Endothelial cell of umbilical vein (primary cell): ENCODE data around the gene LPAR3. TPM values are rescaled to one million over a fixed set of nuclear protein-coding genes. Genes with fewer than 3 reads are reported as not detected.

ENCODE experiments used
- BruUV-seq: library from RNA; stranded (reverse); fragments of 400-500 nt; replicated peaks from 2 replicates; lab custom pipeline; 2021; lab: Mats Ljungman, UMichigan
- CTCF ChIA-PET: fragments of 300-600, 350-600 bp; sonication (Branson Sonifier 250); formaldehyde crosslinking; loops from one replicate; lab custom pipeline; 2021; ENCODE audit warnings: antibody characterized with exemption, inconsistent platforms; lab: Charles Lee
- POLR2A ChIA-PET: fragments of 300-600, 350-600 bp; sonication (Branson Sonifier 250); formaldehyde crosslinking; loops from one replicate; lab custom pipeline; 2021; ENCODE audit warnings: antibody characterized with exemption, inconsistent platforms; lab: Charles Lee
- DNase-seq: peaks from one replicate; pipeline ENCODE4 v3.0.0-alpha.2; 2011; ENCODE audit warnings: low read depth, low spot score
- FAIRE-seq: peaks from 2 replicates; lab custom pipeline; 2011; peaks lifted over from hg19 to GRCh38; lab: Jason Lieb, UNC
- H2AFZ ChIP-seq: 2 replicates; pipeline ENCODE4 v1.6.0; 2012; ENCODE audit warnings: low read depth, low read length, control low read depth, inconsistent platforms
- H3K27ac ChIP-seq: 2 replicates; pipeline ENCODE4 v1.5.1; 2011; ENCODE audit warnings: low read depth, mild to moderate bottlenecking, control low read depth, low read length, moderate library complexity; ENCODE audit not compliant: insufficient read depth
- H3K27me3 ChIP-seq, 2 experiments: 2 replicates each; pipeline versions ENCODE4 v1.6.0 to v1.6.1; 2011; ENCODE audit warnings: low read length in 2 of 2, mixed read lengths in 1 of 2; ENCODE audit not compliant: control insufficient read depth in 2 of 2, insufficient read depth in 2 of 2
- H3K36me3 ChIP-seq, 2 experiments: 2 replicates in 1 of 2; 3 replicates in 1 of 2; pipeline ENCODE4 v1.5.1; 2011; ENCODE audit warnings: low read length in 2 of 2, mild to moderate bottlenecking in 1 of 2, moderate library complexity in 1 of 2; ENCODE audit not compliant: control insufficient read depth in 2 of 2, insufficient read depth in 2 of 2; ENCODE audit errors: extremely low read depth in 1 of 2
- H3K4me1 ChIP-seq: 3 replicates; pipeline ENCODE4 v1.5.1; 2011; ENCODE audit warnings: mild to moderate bottlenecking, low read length; ENCODE audit not compliant: control insufficient read depth, insufficient read depth; ENCODE audit errors: extremely low read depth
- H3K4me2 ChIP-seq: 2 replicates; pipeline ENCODE4 v1.6.1; 2011; ENCODE audit warnings: low read length, control low read depth, mixed read lengths; ENCODE audit not compliant: insufficient read depth
- H3K4me3 ChIP-seq, 3 experiments: fragments of 200-600 bp in 1 of 3; sonication (generic), shearing (Covaris generic) in 1 of 3; replicated peaks in 1 of 3; 2 replicates each; pipeline ENCODE4 v1.5.1; 2011 to 2016; ENCODE audit warnings: control low read depth in 3 of 3, low read length in 3 of 3, mild to moderate bottlenecking in 2 of 3, inconsistent platforms in 1 of 3, low read depth in 1 of 3, moderate library complexity in 1 of 3; ENCODE audit not compliant: insufficient read depth in 1 of 3
- H3K79me2 ChIP-seq: 2 replicates; pipeline ENCODE4 v1.6.0; 2012; ENCODE audit warnings: low read length, inconsistent platforms; ENCODE audit not compliant: control insufficient read depth, insufficient read depth
- H3K9ac ChIP-seq: replicated peaks from 2 replicates; pipeline ENCODE3; 2011; ENCODE audit warnings: low read length, control low read depth; ENCODE audit not compliant: insufficient read depth; ENCODE audit errors: extremely low read depth
- H3K9me1 ChIP-seq: replicated peaks from 3 replicates; pipeline ENCODE4 v1.6.0; 2011; ENCODE audit warnings: mild to moderate bottlenecking, low read length; ENCODE audit not compliant: control insufficient read depth, insufficient read depth; ENCODE audit errors: extremely low read depth
- H3K9me3 ChIP-seq: replicated peaks from 2 replicates; pipeline ENCODE4 v1.5.1; 2012; ENCODE audit warnings: low read length, inconsistent platforms; ENCODE audit not compliant: control insufficient read depth, insufficient read depth
- H4K20me1 ChIP-seq: replicated peaks from 2 replicates; pipeline ENCODE3; 2011; ENCODE audit warnings: mild to moderate bottlenecking, low read length; ENCODE audit not compliant: control insufficient read depth, insufficient read depth; ENCODE audit errors: extremely low read depth
- EZH2 ChIP-seq: IDR thresholded peaks from 2 replicates; pipeline ENCODE4 v1.6.1; 2012; ENCODE audit warnings: borderline replicate concordance, low read depth, mild to moderate bottlenecking, moderate library complexity, low read length, inconsistent platforms; ENCODE audit not compliant: severe bottlenecking
- FOS ChIP-seq: IDR thresholded peaks from 2 replicates; pipeline ENCODE4 v1.6.1; 2011; ENCODE audit warnings: mild to moderate bottlenecking, low read length, moderate library complexity, borderline replicate concordance; ENCODE audit not compliant: insufficient read depth
- GATA2 ChIP-seq: IDR thresholded peaks from 2 replicates; pipeline ENCODE4 v1.7.0; 2011; ENCODE audit warnings: low read depth, mild to moderate bottlenecking, moderate library complexity, mixed read lengths, low read length; ENCODE audit not compliant: insufficient read length, insufficient read depth
- JUN ChIP-seq: IDR thresholded peaks from 2 replicates; pipeline ENCODE4 v1.6.1; 2011; ENCODE audit warnings: borderline replicate concordance, low read depth; ENCODE audit not compliant: insufficient read length, insufficient read depth
- MYC ChIP-seq: IDR thresholded peaks from one replicate; pipeline ENCODE4 v1.6.1; 2011; ENCODE audit warnings: mild to moderate bottlenecking, low read depth, low read length
- POLR2A ChIP-seq: IDR thresholded peaks from 2 replicates; pipeline ENCODE4 v1.6.1; 2012; ENCODE audit warnings: low read depth, mild to moderate bottlenecking, control low read depth, low read length
- POLR2AphosphoS5 ChIP-seq: IDR thresholded peaks from 2 replicates; pipeline ENCODE4 v1.6.1; 2012; ENCODE audit warnings: low read depth, mild to moderate bottlenecking, control low read depth, low read length, moderate library complexity; ENCODE audit not compliant: insufficient read depth
- dilution Hi-C: fragments of 300-500 bp; cut with MboI; formaldehyde crosslinking; loops from one replicate; pipeline ENCODE4 v1.15.0; 2019; ENCODE audit warnings: low sequenced_read_pairs; ENCODE audit not compliant: extremely low pct_ligation_motif_present
- intact Hi-C: fragments of 100-400 bp; cut with micrococcal nuclease; formaldehyde crosslinking; loops from one replicate; pipeline ENCODE4 v1.10.0; 2022
- polyA plus RNA-seq, 4 experiments: library from polyadenylated mRNA; depleted of rRNA in 3 of 4; stranded (reverse) in 3 of 4; unstranded in 1 of 4; fragments of >200 nt; gene quantifications; 2 replicates each; pipeline versions ENCODE4 v1.2.1 to v1.2.3, GENCODE V29; 2011 to 2012; ENCODE audit warnings: missing spikeins in 1 of 4
- total RNA-seq: library from RNA; stranded (reverse); gene quantifications from 2 replicates; pipeline ENCODE4 v1.2.3, GENCODE V29; 2021
- TF ChIP-seq, protein P1 (sequence below): IDR thresholded peaks from 2 replicates; pipeline ENCODE4 v1.6.1; 2011; ENCODE audit not compliant: insufficient read depth, insufficient read length
- TF ChIP-seq, protein P2 (sequence below), 2 donors: IDR thresholded peaks; 1 replicate in 1 of 2; 2 replicates in 1 of 2; pipeline ENCODE4 v1.5.1; 2011; ENCODE audit warnings: low read length in 2 of 2, mild to moderate bottlenecking in 2 of 2, moderate library complexity in 2 of 2, control low read depth in 1 of 2, inconsistent platforms in 1 of 2, low read depth in 1 of 2; ENCODE audit not compliant: insufficient read depth in 1 of 2; ENCODE audit errors: extremely low read depth in 1 of 2

The LPAR3 gene
- total and polyA plus RNA-seq, 2 donors (not counting 3 experiments of a cell fraction or from before 2014, with no cell fraction given), result not detected

- Histone ChIP-seq H3K79me2 (no peaks in the 10 kb centered on the region), H3K4me1 (peaks cover 7% of the 10 kb centered on the region), H3K27me3 (peaks cover 0 to 10% of the 10 kb centered on the region in 2 experiments), H3K9ac (no peak overlapping the region), H2AFZ (no peak overlapping the region), H3K9me3 (no peaks in the 10 kb centered on the region), H4K20me1 (no peaks in the 10 kb centered on the region), H3K4me2 (no peak overlapping the region), H3K4me3 (no peak overlapping the region), H3K9me1 (no peaks in the 10 kb centered on the region), H3K27ac (no peak overlapping the region), H3K36me3 (no peaks in the 10 kb centered on the region)
- DNase-seq (no peak), FAIRE-seq (no peak)
- POLR2A ChIA-PET, result no interaction called here
- CTCF ChIA-PET, result interaction anchor here (1.6 to 2.7 kb wide), 2 partner anchors 10 to 14 kb away, joined by 3 to 10 read pairs; no protein-coding TSS in a partner anchor
- TF ChIP-seq POLR2A (no peak), EZH2 (no peak), MYC (no peak), JUN (no peak), GATA2 (no peak), POLR2AphosphoS5 (no peak), FOS (no peak)
- TF ChIP-seq, protein P1, sequence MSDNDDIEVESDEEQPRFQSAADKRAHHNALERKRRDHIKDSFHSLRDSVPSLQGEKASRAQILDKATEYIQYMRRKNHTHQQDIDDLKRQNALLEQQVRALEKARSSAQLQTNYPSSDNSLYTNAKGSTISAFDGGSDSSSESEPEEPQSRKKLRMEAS, result no peak
- TF ChIP-seq, protein P2, sequence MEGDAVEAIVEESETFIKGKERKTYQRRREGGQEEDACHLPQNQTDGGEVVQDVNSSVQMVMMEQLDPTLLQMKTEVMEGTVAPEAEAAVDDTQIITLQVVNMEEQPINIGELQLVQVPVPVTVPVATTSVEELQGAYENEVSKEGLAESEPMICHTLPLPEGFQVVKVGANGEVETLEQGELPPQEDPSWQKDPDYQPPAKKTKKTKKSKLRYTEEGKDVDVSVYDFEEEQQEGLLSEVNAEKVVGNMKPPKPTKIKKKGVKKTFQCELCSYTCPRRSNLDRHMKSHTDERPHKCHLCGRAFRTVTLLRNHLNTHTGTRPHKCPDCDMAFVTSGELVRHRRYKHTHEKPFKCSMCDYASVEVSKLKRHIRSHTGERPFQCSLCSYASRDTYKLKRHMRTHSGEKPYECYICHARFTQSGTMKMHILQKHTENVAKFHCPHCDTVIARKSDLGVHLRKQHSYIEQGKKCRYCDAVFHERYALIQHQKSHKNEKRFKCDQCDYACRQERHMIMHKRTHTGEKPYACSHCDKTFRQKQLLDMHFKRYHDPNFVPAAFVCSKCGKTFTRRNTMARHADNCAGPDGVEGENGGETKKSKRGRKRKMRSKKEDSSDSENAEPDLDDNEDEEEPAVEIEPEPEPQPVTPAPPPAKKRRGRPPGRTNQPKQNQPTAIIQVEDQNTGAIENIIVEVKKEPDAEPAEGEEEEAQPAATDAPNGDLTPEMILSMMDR (IDR thresholded peaks at IDR 0.05; ENCODE audit: extremely low read depth in 1 of 2, insufficient read depth in 1 of 2, low read depth in 1 of 2, low read length in 2 of 2), result no peak
- intact Hi-C loops, result no loop called here
- no TSS peak for BruUV-seq
- dilution Hi-C loops, result no loop called here
Observed at GRCh38 chr1:84835169-84835568, 57.8 kb downstream of the LPAR3 start.
